ENCODE data around the gene ARRB1.

Gene ARRB1

DNA sequence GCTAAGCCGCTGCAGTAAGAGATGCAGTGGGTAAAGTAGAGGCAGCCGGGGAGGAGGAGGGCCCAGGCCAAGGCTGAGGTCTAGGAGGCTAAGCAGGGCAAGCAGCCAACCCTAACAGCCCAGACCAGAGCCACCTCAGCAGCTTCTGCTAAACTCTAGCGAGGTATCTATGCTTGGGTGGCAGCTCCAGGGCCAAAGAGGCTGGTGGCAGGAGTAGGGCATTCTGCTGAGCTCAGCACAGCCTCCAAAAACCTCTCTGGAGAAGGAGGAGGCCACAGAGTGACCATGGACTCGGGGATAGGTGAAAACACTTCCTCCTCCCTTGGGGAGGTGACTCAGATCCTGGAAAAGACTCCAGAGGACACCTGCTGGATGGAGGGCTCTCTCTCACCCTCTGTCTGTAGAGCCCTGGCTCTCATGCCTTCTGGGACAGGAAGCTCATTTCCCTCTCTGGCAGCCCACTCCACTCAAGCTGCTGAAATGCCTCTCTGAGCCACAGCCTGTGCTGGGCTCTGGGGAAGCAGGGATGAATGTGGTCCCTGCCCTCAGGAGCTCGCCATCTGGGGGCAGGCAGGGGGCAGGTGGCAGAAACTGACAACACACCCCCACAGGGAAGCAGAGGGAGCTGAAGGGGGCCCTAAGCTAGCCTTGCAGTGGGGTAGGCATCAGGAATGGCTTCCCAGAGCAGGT is 127.4 kb downstream of the ARRB1 start:
- no peak for DNase-seq (ENCODE audit: low spot score)

DNA sequence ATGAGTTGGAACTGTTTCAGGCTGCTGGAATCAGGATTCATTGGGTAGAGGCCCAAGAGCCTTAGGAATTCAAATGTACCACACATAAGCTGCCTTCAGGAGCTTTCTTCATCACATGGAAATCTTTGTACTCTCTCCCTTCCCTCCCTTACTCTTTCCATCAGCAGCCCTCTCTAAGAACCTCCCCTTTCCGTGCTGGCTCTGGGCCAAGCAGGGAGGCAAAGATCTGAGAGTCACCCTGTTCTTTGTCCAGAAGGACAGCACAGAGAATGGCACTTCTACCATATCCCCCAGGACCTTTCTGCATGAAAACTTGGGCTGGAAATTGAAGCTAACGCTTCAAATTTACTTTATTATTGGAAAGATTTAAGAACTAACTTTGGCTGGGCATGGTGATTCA is 131.6 kb downstream of the ARRB1 start:
- no peak for DNase-seq (ENCODE audit: low spot score)

GRCh38 chr11:75214843-75215242 is 136.6 kb downstream of the ARRB1 start:
- no peak for DNase-seq (ENCODE audit: low spot score)

- peak; percentile 35 for DNase-seq (ENCODE audit: low spot score)
Observed at GRCh38 chr11:75214411-75214821, 137.0 kb downstream of the ARRB1 start.

Measured in globus pallidus (tissue), 1 donor.